ENCODE data around the gene PDCD4.

PDCD4 gene

GRCh38 chr10:110871298-110872084 is at the start of gene PDCD4:
TSS of gene PDCD4 (plus strand) at chr10:110871928. CDS start at chr10:110876028, 4,100 bp downstream.
- no peak for TF ChIP-seq CTCF (IDR thresholded peaks at IDR 0.05)
- TF ChIP-seq ZFX (IDR thresholded peaks at IDR 0.05; ENCODE audit: borderline replicate concordance), result no peak
- peak within 1 kb of the TSS; percentile 62 for H3K27ac ChIP-seq

DNA sequence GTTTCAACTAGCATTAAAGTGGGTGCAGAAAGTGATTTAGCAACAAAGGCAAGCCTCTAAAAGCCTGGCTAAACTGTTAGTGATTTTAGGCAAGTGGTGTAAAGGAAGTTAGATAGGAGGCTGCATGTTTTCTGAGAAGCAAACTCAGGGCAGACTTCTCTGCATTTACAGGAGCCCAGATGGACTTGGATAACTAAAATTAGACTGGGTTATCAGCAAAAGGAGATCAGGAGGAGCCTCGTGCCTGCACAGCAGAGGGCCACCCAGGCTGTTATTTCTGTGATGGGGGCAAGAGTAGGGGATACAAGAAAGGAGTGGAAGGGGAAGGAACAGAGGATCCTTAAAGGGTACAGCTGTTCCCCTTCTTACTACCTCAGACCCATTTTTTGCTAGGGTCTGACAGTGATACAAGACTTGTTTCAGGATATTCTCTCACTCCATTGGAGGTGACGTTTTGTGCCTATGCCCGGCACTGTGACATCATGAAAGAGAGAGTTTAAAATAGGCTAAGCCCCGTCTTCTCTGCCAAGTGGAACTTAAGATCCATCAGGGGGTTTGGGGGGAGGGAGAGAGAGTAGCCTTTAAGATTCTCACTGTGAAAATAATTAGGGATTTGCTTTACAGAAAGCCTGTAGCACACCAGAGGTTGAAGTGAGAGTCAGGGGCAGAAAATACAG is 49.6 kb upstream of the PDCD4 start:
- no peak overlapping the region for H3K27ac ChIP-seq
- no peak for TF ChIP-seq ZFX (IDR thresholded peaks at IDR 0.05; ENCODE audit: borderline replicate concordance)
- no peak for TF ChIP-seq CTCF (IDR thresholded peaks at IDR 0.05)

DNA sequence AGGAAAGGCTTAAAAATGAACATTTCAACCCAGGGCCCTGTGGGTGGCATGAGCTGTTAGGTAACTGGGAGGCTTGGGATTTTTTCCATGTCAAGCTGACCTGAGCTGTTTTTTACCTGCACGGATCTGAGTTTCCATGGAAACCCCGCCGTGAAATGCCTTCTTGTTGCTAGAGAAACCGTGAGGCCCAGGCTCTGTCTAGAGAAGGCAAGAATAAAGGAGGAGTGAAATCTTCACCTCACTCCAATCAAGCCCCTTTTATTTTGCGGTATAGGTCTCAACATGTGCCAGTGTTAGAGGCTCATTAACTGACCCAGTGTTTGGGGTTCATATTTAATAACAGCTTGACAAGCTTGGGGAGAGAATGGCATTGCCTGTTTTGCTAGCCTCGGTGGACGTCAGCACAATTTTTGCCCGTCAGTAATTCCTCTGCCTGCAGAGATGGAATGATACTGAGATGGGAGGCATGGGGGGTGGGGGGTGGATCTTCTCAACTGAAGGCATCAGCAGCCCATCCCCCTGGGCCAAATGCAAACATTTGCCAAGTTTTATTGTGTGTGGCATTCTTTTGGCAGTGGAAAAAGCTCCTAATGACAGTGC is 48.9 kb upstream of the PDCD4 start:
- TF ChIP-seq CTCF (IDR thresholded peaks at IDR 0.05), result no peak
- TF ChIP-seq ZFX (IDR thresholded peaks at IDR 0.05; ENCODE audit: borderline replicate concordance), result no peak
- no peak overlapping the region for H3K27ac ChIP-seq

GRCh38 chr10:110824152-110824441 is 47.6 kb upstream of the PDCD4 start:
- H3K27ac ChIP-seq, result no peak overlapping the region
- TF ChIP-seq ZFX (IDR thresholded peaks at IDR 0.05; ENCODE audit: borderline replicate concordance), result no peak
- no peak for TF ChIP-seq CTCF (IDR thresholded peaks at IDR 0.05)

DNA sequence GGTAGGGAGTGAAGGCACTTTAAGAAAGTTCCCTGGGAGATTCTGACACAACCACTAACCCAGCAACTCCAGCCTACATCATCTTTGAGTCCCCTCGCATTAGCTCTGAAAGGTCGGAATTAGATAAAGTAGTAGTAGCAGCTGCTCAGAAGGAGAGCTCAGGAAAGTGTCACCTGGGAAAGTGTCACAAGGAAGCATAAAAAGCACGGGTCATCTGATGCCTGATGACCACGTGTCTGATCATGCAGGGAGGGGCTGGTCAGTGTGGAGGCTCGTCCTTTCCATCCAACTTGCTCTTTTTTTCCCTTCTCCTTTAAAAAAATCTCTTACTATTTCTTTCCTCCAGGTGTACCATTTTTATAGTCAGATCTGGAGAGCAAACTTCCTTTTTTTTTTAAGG is 47.1 kb upstream of the PDCD4 start:
- TF ChIP-seq CTCF (IDR thresholded peaks at IDR 0.05) (no peak), ZFX (IDR thresholded peaks at IDR 0.05; ENCODE audit: borderline replicate concordance) (no peak)
- no peak overlapping the region for H3K27ac ChIP-seq

- H3K27ac ChIP-seq, result no peak overlapping the region
- no peak for TF ChIP-seq CTCF (IDR thresholded peaks at IDR 0.05)
- TF ChIP-seq ZFX (IDR thresholded peaks at IDR 0.05; ENCODE audit: borderline replicate concordance), result no peak
Observed at GRCh38 chr10:110825508-110825907, 46.2 kb upstream of the PDCD4 start.

DNA sequence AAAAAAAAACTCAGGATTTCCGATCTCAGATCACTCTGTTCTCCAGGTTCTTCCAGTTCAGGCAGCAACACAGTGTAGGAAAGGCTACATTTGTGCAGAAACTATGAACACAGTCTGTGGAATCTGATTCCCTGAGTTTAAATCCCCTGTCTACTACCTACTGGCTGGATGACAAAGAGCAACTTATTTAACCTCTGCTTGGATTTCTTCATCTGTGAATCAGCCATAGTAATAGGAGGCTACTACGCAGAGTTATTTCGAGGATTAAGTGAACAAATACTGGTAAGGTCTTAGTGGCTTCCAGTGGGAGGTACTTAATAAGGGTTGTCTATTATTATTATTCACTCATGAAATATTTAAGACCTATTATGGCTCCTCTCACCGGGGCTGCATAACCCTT is 44.3 kb upstream of the PDCD4 start:
- no peak for TF ChIP-seq CTCF (IDR thresholded peaks at IDR 0.05)
- no peak for TF ChIP-seq ZFX (IDR thresholded peaks at IDR 0.05; ENCODE audit: borderline replicate concordance)
- H3K27ac ChIP-seq, result no peak overlapping the region

Measured in 22Rv1 (cell line).